PC-3 (cell line): ENCODE data around the gene TSNAX. TPM values are rescaled to one million over a fixed set of nuclear protein-coding genes. Genes with fewer than 3 reads are reported as not detected.
"Not testable (repeated sequence)": the region's sequence is repeated elsewhere in the genome, so short reads cannot be mapped to it uniquely, and the experiment has no call there.

Experiments used
- ATAC-seq: fragments of 200-7000 bp; cut with Tn5 transposase; 2 replicates; pipeline ENCODE4 v1.9.1; 2020; ENCODE audit warnings: mild to moderate bottlenecking, moderate library complexity
- BruUV-seq: library from RNA; stranded (reverse); fragments of 400-500 nt; replicated peaks from 2 replicates; lab custom pipeline; 2021; lab: Mats Ljungman, UMichigan
- CTCF ChIA-PET: fragments of 300-600 bp; sonication (Branson Sonifier 250); formaldehyde crosslinking; loops from one replicate; lab custom pipeline; 2022; ENCODE audit warnings: antibody characterized with exemption; lab: Charles Lee
- POLR2A ChIA-PET: fragments of 300-600 bp; sonication (Branson Sonifier 250); formaldehyde crosslinking; loops from one replicate; lab custom pipeline; 2022; ENCODE audit warnings: antibody characterized with exemption; ENCODE audit not compliant: unreplicated experiment; lab: Charles Lee
- DNase-seq: peaks from one replicate; pipeline ENCODE4 v3.0.0-alpha.2; 2015
- H2AFZ ChIP-seq: fragments of 300-600 bp; sonication (generic); 2 replicates; pipeline ENCODE4 v1.6.0; 2016; ENCODE audit warnings: antibody characterized with exemption, low read length
- H3F3A ChIP-seq: fragments of 300-600 bp; sonication (generic); one replicate; pipeline ENCODE4 v1.6.0; 2017; ENCODE audit warnings: antibody characterized with exemption, low read length, control low read depth, mild to moderate bottlenecking; ENCODE audit not compliant: unreplicated experiment
- H3K27ac ChIP-seq: fragments of 300-600 bp; sonication (generic); 2 replicates; pipeline ENCODE4 v1.5.1; 2016; ENCODE audit warnings: mild to moderate bottlenecking, low read length
- H3K27me3 ChIP-seq: fragments of 300-600 bp; sonication (generic); 2 replicates; pipeline ENCODE4 v1.6.1; 2016; ENCODE audit warnings: low read length, mixed read lengths
- H3K36me3 ChIP-seq: fragments of 300-600 bp; sonication (generic); 2 replicates; pipeline ENCODE4 v1.6.1; 2016; ENCODE audit warnings: low read depth, mixed run types, low read length, mixed read lengths
- H3K4me1 ChIP-seq: fragments of 300-600 bp; sonication (generic); 2 replicates; pipeline ENCODE4 v1.5.1; 2016; ENCODE audit warnings: low read length; ENCODE audit not compliant: insufficient read depth
- H3K4me2 ChIP-seq: fragments of 300-600 bp; sonication (generic); 2 replicates; pipeline ENCODE4 v1.6.0; 2016; ENCODE audit warnings: low read length
- H3K4me3 ChIP-seq: fragments of 300-600 bp; sonication (generic); 2 replicates; pipeline ENCODE4 v1.5.1; 2016; ENCODE audit warnings: mild to moderate bottlenecking, low read length, mixed read lengths
- H3K79me2 ChIP-seq: fragments of 300-600 bp; sonication (generic); 2 replicates; pipeline ENCODE4 v1.6.1; 2017; ENCODE audit warnings: low read length, mixed read lengths
- H3K9ac ChIP-seq: fragments of 300-600 bp; sonication (generic); 2 replicates; pipeline ENCODE4 v1.6.0; 2016; ENCODE audit warnings: mild to moderate bottlenecking, low read length
- H3K9me2 ChIP-seq: fragments of 300-600 bp; sonication (generic); replicated peaks from 2 replicates; pipeline ENCODE4 v1.6.1; 2016; ENCODE audit warnings: mixed run types, low read length, mixed read lengths
- H3K9me3 ChIP-seq: fragments of 300-600 bp; sonication (generic); 2 replicates; pipeline ENCODE4 v1.6.1; 2016; ENCODE audit warnings: low read length, mixed read lengths
- H4K20me1 ChIP-seq: fragments of 300-600 bp; sonication (generic); 2 replicates; pipeline ENCODE4 v1.6.1; 2016; ENCODE audit warnings: low read length, mixed read lengths
- CTCF ChIP-seq: fragments of 300-600 bp; sonication (generic); conservative IDR thresholded peaks from 2 replicates; pipeline ENCODE4 v1.5.1; 2017; ENCODE audit warnings: antibody characterized with exemption, low read depth, mild to moderate bottlenecking, low read length
- EZH2 ChIP-seq: fragments of 300-600 bp; sonication (generic); IDR thresholded peaks from one replicate; pipeline ENCODE4 v1.6.1; 2017; ENCODE audit warnings: antibody characterized with exemption, mild to moderate bottlenecking, low read length; ENCODE audit not compliant: unreplicated experiment
- EZH2phosphoT487 ChIP-seq: fragments of 300-600 bp; sonication (generic); IDR thresholded peaks from 2 replicates; pipeline ENCODE4 v1.6.1; 2018; ENCODE audit warnings: mild to moderate bottlenecking, antibody characterized with exemption, low read length, borderline replicate concordance
- intact Hi-C: fragments of 100-400 bp; cut with micrococcal nuclease; formaldehyde crosslinking; loops from 2 replicates; pipeline ENCODE4 v1.9.0; 2023
- total RNA-seq: library from RNA; depleted of rRNA; stranded (reverse); fragments of >200 nt; gene quantifications from 2 replicates; pipeline ENCODE4 v1.2.3, GENCODE V29; 2014

TSNAX gene
- total RNA-seq, 1 experiment from 2014 or later: 33.1 TPM

GRCh38 chr1:231566496-231566895, 38.0 kb downstream of the TSNAX start:
- Histone ChIP-seq H3K4me3 (no peak overlapping the region), H3K4me2 (no peak overlapping the region), H2AFZ (no peak overlapping the region), H3K9ac (no peak overlapping the region), H4K20me1 (no peaks in the 10 kb centered on the region), H3K9me2 (no peaks in the 10 kb centered on the region), H3K36me3 (peaks cover 25% of the 10 kb centered on the region), H3K79me2 (no peaks in the 10 kb centered on the region; the same call in 1 of the 2 replicates), H3K27me3 (no peaks in the 10 kb centered on the region), H3K9me3 (no peaks in the 10 kb centered on the region), H3K4me1 (no peaks in the 10 kb centered on the region), H3F3A (no peaks in the 10 kb centered on the region), H3K27ac (no peak overlapping the region)
- BruUV-seq: no TSS peak
- DNase-seq: no peak
- TF ChIP-seq CTCF (no peak), EZH2 (no peak), EZH2phosphoT487 (no peak)
- ATAC-seq: no peak
- ChIA-PET POLR2A (no interaction called here), CTCF (no interaction called here)
- intact Hi-C loops: no loop called here

GRCh38 chr1:231570262-231570661, 41.8 kb downstream of the TSNAX start:
- intact Hi-C loops, H4K20me1 ChIP-seq, DNase-seq, POLR2A ChIA-PET, H3K27ac ChIP-seq, CTCF ChIA-PET, H3K27me3 ChIP-seq, ATAC-seq, H3K4me3 ChIP-seq, H3K9ac ChIP-seq, H3K79me2 ChIP-seq, H2AFZ ChIP-seq, BruUV-seq, H3F3A ChIP-seq, H3K4me2 ChIP-seq, H3K9me3 ChIP-seq, H3K9me2 ChIP-seq, H3K4me1 ChIP-seq: not testable (repeated sequence)
- H3K36me3 ChIP-seq: 0 out of 2 replicates have a peak, but pooled peaks cover 10% of the 10 kb centered on the region

- H3K9me3 ChIP-seq: no peaks in the 10 kb centered on the region
- no peaks in the 10 kb centered on the region for H3K27me3 ChIP-seq
- 0 out of 2 replicates have a peak, but pooled peaks cover 10% of the 10 kb centered on the region for H3K36me3 ChIP-seq
- no peak for TF ChIP-seq CTCF
- no peak for TF ChIP-seq EZH2phosphoT487
- TF ChIP-seq EZH2: no peak
- CTCF ChIA-PET: no interaction called here
- DNase-seq (no peak), ATAC-seq (no peak)
- H3K9ac ChIP-seq: no peak overlapping the region
- no peak overlapping the region for H3K4me3 ChIP-seq
- intact Hi-C loops: no loop called here
- H3K27ac ChIP-seq: no peak overlapping the region
- H3K4me2 ChIP-seq: no peak overlapping the region
- no TSS peak for BruUV-seq
- no peaks in the 10 kb centered on the region for H4K20me1 ChIP-seq
- H3K79me2 ChIP-seq: no peaks in the 10 kb centered on the region
- no peaks in the 10 kb centered on the region for H3K9me2 ChIP-seq
- no peak overlapping the region for H2AFZ ChIP-seq
- no peaks in the 10 kb centered on the region for H3K4me1 ChIP-seq
- no peaks in the 10 kb centered on the region for H3F3A ChIP-seq
- POLR2A ChIA-PET: no interaction called here
Observed at GRCh38 chr1:231571904-231572303, 43.4 kb downstream of the TSNAX start.
